T-helper 2 cell (primary cell): ENCODE results near the gene CCDC127.
"Not testable (repeated sequence)": the region's sequence is repeated elsewhere in the genome, so short reads cannot be mapped to it uniquely, and the experiment has no call there.

Experiments
- DNase-seq, 5 experiments: peaks; one replicate each; pipeline versions ENCODE4 v3.0.0 to v3.0.0-alpha.2; 2012 to 2022

CCDC127 gene

DNA sequence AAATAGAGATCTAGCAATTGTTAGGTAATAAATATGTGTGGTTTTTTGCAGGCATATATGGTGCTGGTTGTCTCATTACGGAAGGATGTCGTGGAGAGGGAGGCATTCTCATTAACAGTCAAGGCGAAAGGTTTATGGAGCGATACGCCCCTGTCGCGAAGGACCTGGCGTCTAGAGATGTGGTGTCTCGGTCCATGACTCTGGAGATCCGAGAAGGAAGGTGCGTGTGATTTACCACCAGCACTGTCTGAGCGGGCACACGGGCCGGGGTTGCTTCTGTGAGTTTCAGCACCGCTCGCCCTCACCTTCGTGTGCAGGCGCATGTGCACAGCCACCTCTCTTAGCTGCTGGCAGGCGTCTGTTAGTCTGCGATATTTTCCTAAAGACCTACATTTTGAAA, 15.5 kb upstream of the CCDC127 start:
- not testable (repeated sequence) for DNase-seq

DNA sequence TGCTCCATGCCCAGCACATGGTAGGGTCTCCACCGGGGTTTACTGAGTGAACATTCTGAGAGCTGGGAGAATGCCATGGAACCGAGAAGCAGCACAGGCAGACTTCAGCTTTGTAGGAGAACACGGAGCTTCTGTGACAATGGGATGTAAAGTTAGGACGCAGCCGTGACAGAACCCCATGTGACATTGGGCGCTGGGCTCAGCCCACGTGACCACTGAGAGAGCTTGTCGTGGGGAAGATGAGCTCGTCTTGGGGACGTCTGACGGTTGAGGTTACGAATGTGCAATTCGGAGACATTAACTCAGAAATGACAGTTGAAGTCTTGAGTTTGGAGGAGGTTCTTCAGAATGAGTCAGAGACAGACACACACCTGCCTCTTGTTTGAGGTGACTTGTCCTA, 13.7 kb upstream of the CCDC127 start:
- DNase-seq, result peak in 1 of 5 experiments; percentile 79

DNA sequence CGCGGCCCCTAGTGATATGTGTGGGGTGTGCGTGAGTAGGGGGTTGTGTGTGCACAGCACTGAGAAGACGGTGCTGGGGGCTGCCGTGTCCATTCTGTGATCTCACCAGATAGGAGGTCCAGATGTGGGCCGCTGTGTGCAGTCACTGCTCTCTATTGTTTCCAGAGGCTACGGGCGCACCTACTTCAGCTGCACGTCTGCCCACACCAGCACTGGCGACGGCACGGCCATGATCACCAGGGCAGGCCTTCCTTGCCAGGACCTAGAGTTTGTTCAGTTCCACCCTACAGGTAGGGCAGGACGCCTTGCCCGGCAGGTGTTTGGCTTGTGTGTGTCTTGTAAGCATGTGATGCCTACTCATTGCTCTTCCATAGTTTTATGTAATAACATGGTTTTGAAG, 12.8 kb upstream of the CCDC127 start:
- DNase-seq, result no peak

DNA sequence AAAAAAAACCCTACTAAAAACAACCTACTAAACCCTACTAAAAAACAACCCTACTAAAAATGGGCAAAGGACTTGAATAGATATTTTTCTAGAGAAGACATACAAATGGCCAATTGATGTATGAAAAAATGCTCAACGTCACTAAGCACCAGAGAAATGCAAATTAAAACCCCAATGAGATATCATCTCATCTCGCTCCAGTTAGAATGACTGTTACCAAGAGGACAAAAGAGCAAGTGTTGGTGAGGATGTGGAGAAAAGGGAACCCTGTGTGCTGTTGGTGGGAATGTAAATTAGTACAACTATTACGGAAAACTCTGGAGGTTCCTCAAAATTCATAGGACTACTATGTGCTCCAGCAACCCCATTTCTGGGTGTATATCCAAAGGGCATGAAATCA, 10.9 kb upstream of the CCDC127 start:
- DNase-seq, result peak in 1 of 5 experiments; percentile 35

DNA sequence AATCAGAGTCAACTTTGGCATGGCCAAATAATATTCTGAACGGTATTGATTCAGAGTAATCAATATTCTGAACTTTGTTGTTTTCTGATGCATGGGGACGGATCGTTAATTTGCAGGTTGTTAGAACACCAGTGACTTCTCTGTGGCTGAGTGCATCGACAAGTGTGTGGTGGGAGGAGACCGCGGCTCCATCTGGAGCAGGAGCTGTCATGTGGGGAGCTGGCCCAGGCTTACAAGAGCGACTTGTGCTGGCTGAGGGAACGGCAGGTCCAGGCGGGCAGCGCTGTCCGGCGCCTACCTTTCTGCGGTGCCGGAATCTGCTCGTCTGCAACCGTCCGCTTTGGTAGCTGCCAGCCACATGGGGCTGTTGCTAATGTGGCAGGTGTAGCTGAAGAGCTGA, 9.4 kb upstream of the CCDC127 start:
- DNase-seq, result not testable (repeated sequence)

DNA sequence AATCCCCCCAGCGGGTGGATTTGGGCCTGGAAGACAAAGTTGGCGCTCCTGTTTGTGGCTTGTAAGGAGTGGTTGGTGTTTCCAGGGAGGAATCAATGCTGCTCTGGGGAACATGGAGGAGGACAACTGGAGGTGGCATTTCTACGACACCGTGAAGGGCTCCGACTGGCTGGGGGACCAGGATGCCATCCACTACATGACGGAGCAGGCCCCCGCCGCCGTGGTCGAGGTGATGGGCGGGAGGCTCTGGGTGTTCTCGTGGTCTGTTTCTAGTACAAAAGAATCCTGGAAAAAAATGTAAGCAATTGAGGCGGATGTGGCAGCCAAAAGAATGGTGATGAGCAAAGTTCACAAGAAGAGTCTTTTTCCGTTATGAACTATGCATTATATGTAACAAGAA, 7.4 kb upstream of the CCDC127 start:
- no peak for DNase-seq

DNA sequence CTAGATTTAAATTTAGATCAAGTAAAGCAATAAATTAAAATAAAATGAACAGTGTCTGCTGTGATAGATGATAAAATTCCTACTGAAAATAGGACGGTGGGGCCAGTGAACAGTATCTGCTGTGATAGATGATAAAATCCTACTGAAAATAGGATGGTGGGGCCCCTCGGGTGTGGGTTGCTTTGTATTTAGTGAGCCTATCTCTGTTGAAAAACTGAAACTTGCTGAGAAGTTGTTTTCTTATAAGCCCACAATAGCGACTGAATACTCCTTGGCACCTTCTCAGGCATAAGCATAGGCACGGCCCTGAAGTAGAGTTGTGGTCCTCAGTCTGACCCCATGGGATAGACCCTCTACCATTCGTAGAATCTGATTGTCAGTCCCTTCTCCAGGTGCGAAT, 5.8 kb upstream of the CCDC127 start:
- DNase-seq, result no peak

DNA sequence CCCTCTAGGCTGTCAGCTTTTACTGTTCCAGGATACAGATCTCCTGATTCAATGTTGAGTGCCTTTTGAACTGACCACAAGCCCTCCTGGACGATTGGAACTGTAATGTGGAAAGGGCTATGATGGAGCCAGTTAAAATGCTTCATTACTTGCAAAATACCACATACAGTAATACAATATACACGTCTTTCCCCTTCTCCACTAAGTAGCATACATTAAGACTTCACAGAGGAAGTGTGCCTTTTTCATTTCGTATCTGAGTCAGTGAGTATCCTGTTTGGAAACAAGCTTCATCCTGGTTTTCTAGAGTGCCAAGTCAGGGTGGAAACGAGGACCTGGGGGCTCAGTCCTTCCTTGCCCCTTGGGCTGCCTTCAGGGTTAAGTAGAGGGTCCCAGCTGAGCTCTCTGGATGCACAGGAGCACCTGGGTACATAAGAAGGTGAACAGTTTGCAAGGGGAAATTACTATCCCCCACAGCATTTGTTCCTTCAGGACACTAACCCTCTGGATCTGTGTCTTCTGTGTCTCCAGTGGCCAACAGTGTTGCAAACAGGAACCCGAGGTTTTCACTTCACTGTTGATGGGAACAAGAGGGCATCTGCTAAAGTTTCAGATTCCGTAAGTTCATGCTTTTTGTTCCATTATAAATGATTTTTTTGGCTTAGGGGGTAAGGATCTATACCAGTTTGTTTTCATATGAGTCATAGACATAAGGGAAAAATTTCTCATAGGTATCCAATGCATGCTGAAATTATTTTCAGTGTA, 5.2 kb upstream of the CCDC127 start:
- peak in 1 of 5 experiments; percentile 9 for DNase-seq

DNA sequence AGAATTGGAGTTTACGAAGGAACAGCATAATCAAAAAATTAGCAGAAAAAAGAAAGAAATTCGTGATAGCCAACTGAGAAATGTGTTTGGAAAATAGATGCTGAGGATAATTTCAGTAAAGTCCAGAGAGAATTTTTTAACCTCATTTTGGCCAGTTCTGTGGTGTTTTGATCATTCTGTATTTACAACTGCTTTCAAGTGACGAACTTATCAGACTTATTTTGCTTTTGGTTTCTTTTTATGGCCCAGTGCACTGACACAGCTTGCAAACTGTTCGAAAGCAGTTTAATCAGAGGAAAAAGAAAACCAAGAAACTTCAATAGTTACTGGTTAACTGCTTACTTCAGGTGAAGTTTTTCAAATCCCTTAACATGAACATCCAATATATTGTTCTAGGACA, 2.0 kb upstream of the CCDC127 start:
- peak in 2 of 5 experiments; percentile 15 to 70 for DNase-seq

DNA sequence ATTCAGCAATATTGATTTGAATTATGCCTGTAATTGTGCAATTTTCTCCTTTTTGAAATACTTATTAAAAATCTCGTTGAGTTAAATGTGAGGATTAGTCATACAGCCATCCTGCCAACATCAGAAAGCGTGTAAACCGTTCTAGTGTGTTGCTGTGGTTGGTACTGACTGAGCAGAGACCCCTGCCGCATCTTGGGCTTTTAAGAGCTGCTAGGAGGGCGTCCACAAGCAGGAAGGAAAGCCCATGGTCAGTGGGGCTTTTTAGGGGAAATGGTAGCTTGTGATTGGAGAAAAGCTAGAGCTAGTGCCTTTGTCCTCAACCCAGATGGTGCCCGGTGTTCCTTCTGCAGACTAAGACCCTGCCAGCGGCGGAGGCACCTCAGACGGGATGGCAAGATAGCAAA, 1.5 kb upstream of the CCDC127 start:
- DNase-seq, result peak in 1 of 5 experiments; percentile 71

DNA sequence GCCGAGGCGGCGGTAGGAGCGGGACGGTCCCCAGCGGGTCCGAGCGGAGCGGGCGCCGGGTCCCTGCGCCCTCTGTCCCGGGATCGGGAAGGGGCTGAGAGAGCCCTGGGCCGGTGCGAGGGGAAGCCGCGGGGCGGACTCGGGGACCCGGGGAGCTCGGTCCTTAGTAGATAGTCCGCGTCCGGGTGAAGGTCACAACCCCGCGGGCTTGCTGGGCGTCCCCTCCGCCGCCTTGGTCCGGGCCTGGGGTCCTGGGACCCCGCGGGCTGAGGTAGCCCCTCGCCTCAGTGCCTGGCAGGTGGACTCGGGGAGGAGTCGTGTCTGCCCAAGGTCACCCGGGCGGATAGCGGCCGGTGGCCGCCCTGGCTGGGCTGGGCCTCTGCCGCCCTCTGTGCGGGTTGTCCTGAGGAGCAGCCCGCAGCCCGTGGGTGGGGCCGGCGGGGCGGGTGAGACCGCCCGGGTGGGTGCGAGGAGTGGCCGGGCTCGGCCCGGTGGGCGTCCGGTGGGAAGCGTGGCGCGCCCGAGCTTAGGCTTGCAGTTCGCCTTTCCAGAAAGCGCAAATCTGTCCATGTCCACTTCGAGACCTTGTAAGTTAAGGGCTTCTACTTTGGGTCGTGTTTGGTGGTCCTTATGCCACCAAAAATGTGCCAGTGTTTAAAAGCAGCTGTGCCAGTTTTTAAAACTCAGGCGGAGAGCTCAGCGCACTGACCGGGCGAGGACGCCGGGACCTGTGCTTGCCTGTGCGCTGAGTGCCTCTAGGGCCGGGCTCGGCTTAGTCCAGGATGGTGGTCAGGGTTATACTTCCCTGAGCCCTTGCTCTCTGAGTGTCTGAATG, 721 bp upstream of the CCDC127 start:
- peak in 2 of 5 experiments; percentile 4 to 30 for DNase-seq

DNA sequence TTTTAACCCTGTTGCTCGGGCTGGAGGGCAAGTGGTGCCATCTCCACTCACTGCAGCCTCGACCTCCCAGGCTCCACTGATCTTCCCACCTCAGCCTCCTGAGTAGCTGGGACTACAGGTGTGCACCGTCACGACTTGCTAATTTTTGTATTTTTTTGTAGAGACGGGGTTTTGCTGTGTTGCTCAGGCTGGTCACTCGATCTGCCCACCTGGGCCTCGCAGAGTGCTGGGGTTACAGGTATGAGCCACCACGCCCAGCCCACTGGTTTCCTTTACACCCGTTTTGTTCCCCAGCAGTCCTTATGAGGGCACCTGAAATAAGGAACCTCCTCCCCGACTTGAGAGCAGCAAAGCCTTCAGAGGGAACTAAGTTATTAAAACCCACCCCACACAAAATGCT, 1.9 kb downstream of the CCDC127 start:
- not testable (repeated sequence) for DNase-seq

DNA sequence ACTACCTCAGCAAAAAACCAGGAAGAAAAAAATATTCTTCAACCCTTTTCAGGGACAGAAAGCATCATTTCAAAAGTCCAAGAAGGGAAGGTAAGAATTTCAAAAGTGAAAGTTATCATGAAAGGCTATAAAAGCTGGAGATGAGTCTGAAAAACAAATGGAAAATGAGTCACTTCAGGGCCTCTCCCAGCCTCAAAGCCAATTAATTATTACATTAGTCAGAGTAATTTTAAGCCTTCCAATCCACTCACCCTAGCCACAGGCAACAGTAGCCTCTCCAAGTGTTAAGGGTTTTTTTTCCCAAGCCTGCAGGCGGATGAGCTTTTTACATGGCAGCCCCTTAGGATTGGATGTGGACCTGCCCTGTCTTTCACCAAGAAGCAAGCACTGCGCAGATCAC, 2.7 kb downstream of the CCDC127 start:
- DNase-seq, result not testable (repeated sequence)

DNA sequence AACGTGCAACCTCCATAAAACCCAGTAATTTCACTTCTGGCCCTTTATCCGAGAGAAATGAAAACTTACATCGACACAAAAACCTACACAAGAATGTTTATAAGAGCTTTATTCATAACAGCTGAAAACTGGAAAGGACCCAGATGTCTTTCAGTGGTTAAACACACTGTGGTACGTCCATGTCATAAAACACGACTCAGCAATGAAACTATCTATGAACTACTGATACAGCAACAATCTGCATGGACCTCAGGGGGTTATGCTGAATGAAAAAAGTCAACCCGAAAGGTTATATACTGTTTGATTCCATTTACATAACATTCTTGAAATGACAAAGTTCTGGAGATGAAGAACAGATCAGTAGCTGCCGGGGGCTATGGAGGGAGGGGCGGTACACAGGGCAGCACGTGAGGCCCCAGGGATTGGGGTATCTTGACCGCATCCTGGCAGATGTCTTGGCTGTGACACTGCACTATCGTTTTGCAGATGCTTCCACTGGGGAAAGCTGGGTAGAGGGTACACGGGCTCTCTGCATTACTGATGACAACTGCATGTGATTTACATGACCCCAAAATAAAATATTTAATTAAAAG, 4.1 kb downstream of the CCDC127 start:
- peak in 1 of 5 experiments; percentile 10 for DNase-seq

DNA sequence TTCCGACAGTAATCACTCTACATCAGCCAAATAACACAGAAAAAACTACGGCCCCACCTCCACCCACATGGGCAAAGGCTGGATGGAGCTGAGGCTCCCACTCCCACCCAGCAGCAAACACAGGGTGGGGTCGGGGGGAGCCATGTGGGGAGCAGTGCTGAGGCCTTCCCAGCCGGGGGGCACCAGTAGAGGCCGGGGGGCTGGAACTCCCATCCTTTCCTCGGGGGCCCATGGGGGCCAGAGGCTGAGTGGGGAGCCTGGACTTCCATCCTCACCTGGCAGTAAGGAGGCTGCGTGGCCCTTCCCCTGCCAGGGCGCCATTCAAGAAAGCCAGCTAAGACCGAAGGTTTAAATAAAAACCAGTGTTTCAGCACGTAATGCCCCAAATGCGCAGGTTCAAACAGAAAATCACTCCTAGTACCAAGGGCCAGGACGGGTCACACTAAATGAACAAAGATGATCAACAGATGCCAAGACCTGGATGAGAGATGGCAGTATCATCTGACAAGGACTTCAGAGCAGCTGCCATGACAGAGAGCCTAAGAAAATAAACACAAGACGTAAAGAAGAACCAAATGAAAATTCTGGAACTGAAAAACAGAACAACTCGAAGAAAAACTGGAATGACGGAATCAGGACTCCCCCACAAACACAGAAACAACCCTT, 9.4 kb downstream of the CCDC127 start:
- no peak for DNase-seq

DNA sequence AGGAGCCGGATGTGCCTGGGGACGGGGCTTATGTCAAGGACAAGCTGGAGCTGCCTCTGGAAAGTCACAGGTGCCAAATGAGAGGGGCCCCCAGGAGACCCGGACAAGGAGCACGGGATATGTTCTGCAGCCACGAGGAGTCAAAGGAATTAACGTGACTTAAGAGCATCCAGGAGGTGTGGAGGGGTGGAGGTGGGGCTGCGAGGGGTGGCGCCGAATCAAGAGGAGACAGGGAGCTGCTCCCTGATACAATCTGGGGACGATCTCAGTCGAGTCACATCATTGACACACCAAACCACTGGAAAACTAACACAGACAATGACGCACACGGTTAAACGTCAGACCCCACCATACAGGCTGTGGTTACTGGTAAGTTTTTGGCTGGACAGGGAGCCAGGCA, 10.4 kb downstream of the CCDC127 start:
- DNase-seq, result no peak

DNA sequence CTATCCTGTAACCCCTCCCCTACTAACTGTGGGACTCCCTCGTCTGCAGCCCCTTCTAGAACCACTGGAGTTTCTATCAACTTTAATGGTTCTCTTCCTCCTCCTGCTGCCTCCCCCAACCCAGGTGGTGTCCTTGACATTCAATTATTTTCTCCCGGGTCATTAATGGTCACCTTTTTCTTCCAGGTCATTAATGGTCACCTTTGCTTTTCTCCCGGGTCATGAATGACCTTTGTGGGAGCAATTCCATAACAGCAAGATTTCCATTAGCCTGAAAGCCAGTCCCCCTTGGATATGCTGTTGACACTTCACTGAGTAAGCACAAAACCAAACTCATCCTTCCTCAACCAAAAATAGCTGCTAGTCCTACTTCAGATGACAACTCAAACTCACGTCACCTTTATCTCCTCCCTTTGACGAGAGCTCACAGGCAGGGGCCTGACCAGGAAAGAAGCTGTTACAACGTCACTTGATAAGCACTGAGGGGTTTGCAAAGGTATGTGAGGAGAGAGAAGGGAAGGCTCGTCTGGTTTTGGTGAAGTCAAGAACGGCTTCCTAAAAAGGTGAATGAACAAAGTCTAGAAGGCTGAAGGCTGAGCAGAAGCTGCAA, 10.9 kb downstream of the CCDC127 start:
- no peak for DNase-seq

DNA sequence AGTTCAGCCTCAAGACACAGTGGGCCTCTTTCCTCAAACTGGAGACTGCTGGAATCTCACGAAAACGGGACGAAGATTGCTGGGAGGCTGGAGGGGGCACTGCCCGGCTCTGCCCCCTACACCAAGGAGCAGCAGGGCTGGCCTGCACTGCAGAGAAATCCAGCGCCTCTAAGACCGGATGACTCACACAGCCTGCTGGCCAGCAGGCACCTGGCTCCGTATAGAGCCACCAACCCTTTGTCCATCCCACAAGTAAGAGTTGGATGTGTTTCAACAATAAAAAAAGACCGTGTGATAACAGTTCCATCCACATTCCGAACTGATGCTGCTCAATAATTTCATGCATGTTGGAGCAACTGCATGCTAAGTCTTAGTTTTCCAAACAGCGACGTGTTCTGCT, 11.5 kb downstream of the CCDC127 start:
- no peak for DNase-seq

DNA sequence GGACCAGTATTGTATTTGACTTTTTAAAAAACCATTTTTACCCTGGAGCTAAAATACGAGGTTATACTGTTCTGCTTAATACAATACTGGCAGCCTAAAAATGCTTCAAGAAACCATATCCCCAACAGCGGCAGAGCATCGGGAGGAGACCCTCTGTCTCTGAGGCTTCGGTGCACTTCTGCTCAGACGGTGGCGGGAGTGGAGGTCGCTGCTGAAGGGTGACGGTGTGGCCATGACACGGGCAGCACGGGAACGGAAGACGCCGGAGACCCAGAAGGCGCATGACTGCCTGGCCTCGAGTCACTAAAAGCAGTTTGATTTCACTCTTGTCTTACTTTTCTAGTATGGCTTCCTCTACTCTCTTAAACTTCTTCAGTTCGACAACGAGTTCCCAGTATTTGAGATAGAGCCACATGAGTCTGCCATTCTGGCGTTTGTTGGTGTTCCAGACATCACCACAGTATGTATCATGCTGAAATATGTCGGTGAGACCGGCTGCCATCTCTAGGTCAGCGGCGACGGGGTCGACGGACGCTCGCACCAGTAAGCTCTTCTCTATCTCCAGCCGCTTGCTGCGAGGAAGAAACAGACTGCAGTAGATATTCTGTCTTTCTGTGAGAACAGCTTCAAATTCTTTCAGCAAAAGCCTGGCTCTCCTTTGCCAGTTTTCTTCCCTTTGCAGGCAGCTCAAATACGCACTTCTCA, 12.8 kb downstream of the CCDC127 start:
- DNase-seq, result no peak

DNA sequence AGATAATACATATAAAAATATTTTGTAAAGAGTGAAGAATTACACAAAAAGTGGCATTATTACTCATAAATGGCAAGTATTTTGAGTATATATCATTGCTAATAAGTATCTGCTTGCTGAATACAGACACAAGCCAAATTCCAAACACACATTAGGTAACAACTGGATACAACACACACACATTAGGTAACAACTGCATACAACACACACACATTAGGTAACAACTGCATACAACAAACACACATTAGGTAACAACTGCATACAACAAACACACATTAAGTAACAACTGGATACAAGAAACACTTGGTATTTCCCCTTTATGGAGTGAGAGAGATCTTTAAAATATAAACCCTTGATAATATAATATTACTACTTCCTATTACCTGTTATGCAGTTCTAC, 13.5 kb downstream of the CCDC127 start:
- no peak for DNase-seq

DNA sequence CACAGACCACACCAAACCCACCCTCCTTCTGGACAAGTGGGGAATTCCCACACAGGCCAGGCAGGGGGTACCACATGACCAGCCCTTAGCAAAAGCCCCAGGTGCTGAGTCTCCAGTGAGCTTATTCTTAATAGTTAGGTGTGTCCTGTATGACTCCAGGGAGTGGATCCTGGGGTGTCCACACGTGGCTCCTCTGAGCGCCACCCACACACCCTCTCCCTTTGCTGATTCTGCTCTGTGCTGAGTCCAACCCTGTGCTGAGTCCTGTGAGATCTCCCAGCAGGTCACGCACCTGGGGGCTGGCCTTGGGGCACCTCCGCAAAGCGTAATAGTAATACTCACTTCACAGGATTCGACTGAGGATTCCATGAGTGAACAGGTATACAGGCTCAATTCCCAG, 14.0 kb downstream of the CCDC127 start:
- no peak for DNase-seq
